ENCODE data around the gene IGFBP1.
"Not testable (repeated sequence)": the region's sequence is repeated elsewhere in the genome, so short reads cannot be mapped to it uniquely, and the experiment has no call there.

IGFBP1 gene

DNA sequence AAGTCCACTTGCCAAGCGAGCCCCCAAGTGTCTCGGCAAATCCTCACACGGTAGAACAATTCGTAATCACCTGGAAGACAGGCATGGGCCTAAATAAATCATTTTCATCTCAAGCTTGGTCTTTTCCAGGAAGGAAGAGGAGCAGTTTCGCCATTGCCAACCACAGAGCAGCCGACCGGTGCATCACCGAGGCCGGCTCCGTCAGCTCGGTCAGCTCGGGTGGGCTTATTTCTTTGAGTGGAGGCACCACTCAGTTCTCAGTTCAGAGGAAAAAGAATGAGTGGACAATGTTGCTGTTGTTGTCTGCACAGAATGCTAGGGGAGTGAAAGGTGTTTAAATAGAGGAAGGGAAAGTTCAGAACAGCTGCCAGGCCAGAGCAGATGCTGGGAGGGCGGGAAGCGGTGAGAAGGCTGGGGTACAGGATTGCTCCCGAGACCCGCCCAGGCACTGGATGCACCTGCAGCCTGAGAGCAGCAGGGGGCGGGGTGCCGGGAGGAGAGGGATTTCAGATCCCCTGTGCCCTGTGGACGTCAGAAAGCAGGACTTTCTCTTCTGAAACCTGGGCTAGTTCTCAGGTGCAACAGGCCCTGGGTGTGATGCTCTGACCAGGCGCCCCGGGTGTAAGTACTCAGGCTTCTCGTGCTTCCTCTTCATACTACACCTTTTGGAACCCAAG is 50.5 kb downstream of the IGFBP1 start:
- DNase-seq (ENCODE audit: low read depth) = no peak

DNA sequence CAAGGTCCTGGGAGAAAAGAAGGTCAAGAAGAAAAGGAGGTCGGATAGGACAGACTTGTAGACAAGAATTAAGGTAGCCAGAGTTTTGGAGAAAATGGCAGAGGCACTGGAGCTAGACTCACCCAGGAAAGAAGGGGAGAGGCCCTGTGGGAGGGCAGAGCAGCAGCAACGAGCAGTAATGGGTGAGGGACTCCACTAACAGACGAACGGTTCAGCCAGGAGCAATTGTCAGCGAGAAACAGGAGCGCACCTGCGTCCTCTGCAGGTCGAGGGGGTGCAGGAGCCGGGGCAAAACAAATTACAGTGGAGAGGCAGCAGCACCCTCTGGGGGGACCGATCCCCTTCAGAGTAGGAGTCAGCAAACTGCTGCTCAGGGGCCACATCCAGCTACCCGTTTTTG is 51.3 kb downstream of the IGFBP1 start:
- no peak for DNase-seq (ENCODE audit: low read depth)

DNA sequence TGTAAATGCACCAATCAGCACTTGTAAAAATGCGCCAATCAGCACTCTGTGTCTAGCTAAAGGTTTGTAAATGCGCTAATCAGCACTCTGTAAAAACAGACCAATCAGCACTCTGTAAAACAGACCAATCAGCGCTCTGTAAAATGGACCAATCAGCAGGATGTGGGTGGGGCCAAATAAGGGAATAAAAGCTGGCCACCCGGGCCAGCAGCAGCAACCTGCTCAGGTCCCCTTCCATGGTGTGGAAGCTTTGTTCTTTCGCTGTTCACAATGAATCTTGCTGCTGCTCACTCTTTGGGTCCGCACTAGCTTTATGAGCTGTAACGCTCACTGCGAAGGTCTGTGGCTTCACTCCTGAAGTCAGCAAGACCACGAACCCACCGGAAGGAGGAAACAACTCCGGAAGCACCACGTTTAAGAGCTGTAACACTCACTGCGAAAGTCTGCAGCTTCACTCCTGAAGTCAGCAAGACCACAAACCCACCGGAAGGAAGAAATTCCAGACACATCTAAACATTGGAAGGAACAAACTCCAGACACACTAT is 52.0 kb downstream of the IGFBP1 start:
- not testable (repeated sequence) for DNase-seq (ENCODE audit: low read depth)

DNA sequence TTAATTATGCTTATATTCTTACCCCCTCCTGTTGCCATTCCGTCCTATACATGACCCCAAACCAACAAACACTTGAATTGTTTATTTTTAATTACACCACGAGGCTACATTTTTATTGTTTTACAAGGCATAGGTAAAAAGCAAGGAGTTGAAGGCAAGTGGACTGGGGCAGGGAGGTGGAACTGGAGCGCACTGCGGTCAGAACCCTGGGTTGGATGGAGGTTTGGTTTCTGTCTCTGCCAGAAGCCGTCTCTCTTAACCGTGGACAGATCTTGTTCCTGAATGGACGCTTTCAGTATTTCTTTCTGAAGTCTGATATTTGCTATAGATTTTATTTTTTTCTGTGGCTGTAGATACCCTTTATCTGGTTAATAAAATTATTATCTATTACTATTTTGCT is 52.7 kb downstream of the IGFBP1 start:
- DNase-seq (ENCODE audit: low read depth) = no peak
